Effector memory CD8-positive, alpha-beta T cell (primary cell): ENCODE results near the gene B3GALT2.
"Not testable (repeated sequence)": the region's sequence is repeated elsewhere in the genome, so short reads cannot be mapped to it uniquely, and the experiment has no call there.

Experiments used
- ATAC-seq: fragments of 150-1000 bp; cut with Tn5 transposase; replicated peaks from 2 replicates; pipeline ENCODE4 v1.10.0; 2021; ENCODE audit warnings: mild to moderate bottlenecking, moderate library complexity
- DNase-seq, 3 experiments: peaks; one replicate each; pipeline ENCODE4 v3.0.0; 2021
- H3K27ac Mint-ChIP-seq, 2 donors: one replicate each; pipeline ENCODE4 v1.8.0; 2022; ENCODE audit warnings: mild to moderate bottlenecking in 2 of 2, mixed read lengths in 2 of 2, moderate library complexity in 2 of 2
- H3K27me3 Mint-ChIP-seq, 2 donors: one replicate each; pipeline ENCODE4 v1.8.0; 2022; ENCODE audit warnings: mixed read lengths in 2 of 2
- H3K36me3 Mint-ChIP-seq: one replicate; pipeline ENCODE4 v1.8.0; 2022; ENCODE audit warnings: mild to moderate bottlenecking, moderate library complexity, mixed read lengths; ENCODE audit not compliant: insufficient read depth
- H3K4me1 Mint-ChIP-seq, 2 donors: one replicate each; pipeline ENCODE4 v1.8.0; 2022; ENCODE audit warnings: low read depth in 2 of 2, mixed read lengths in 2 of 2
- H3K4me3 Mint-ChIP-seq, 2 donors: one replicate each; pipeline ENCODE4 v1.8.0; 2022; ENCODE audit warnings: mild to moderate bottlenecking in 2 of 2, mixed read lengths in 2 of 2, moderate library complexity in 2 of 2
- H3K9me3 Mint-ChIP-seq, 2 donors: one replicate each; pipeline ENCODE4 v1.8.0; 2022; ENCODE audit warnings: mixed read lengths in 2 of 2
- total RNA-seq, 9 experiments: gene quantifications; one replicate each; lab custom pipeline; 2026; lab: John Stamatoyannopoulos, UW

The B3GALT2 gene
- total RNA-seq = 0 to 38.3 (median 6.2) reads per million in 9 experiments

- Mint-ChIP-seq H3K4me1 (peaks cover 19 to 56% of the 10 kb centered on the region in 2 donors), H3K27me3 (no peaks in the 10 kb centered on the region), H3K9me3 (no peaks in the 10 kb centered on the region), H3K4me3 (peak within 1 kb of the TSS; percentile 69 to 74), H3K36me3 (peaks cover 8% of the 10 kb centered on the region), H3K27ac (peak within 1 kb of the TSS; percentile 61 to 72)
- ATAC-seq (peak; percentile 80), DNase-seq (peak in 2 of 3 experiments; percentile 9 to 20)
These were observed at the start of gene B3GALT2 for GRCh38 chr1:193185901-193186731. Gene B3GALT2 (minus strand): TSS chr1:193186613. CDS start chr1:193181562, 5,051 bp downstream.

GRCh38 chr1:193234530-193234929, 48.1 kb upstream of the B3GALT2 start:
- H3K4me3 Mint-ChIP-seq = no peak overlapping the region
- no peak overlapping the region for H3K27ac Mint-ChIP-seq
- DNase-seq (no peak), ATAC-seq (no peak)
- H3K27me3 Mint-ChIP-seq = no peaks in the 10 kb centered on the region
- H3K36me3 Mint-ChIP-seq = peaks cover 40% of the 10 kb centered on the region
- H3K9me3 Mint-ChIP-seq = no peaks in the 10 kb centered on the region
- peaks cover 8 to 17% of the 10 kb centered on the region in 2 donors for H3K4me1 Mint-ChIP-seq

GRCh38 chr1:193231146-193231545, 44.7 kb upstream of the B3GALT2 start:
- H3K27me3 Mint-ChIP-seq, H3K4me3 Mint-ChIP-seq, H3K27ac Mint-ChIP-seq, DNase-seq, ATAC-seq, H3K9me3 Mint-ChIP-seq: not testable (repeated sequence)
- Mint-ChIP-seq H3K4me1 (peaks cover 2 to 25% of the 10 kb centered on the region in 2 donors), H3K36me3 (peaks cover 21% of the 10 kb centered on the region)

DNA sequence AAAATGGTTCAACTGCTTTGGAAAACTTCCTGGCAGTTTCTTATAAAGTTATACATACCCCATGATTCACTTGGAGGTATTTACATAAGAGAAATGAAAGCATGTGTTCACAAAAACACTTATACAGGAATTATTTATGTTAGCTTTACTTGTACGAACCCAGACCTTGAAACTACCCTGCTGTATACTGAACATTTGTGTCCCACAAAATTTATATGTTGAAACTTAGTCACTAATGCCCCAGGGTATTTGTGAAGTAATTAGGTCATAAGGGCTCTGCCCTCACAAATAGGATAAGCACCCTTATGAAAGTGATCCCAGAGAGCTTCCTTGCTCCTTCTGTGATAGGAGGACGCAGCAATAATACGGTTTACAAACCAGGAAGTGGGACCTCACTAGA, 42.7 kb upstream of the B3GALT2 start:
- H3K36me3 Mint-ChIP-seq = peaks cover 21% of the 10 kb centered on the region
- ATAC-seq (no peak), DNase-seq (no peak)
- H3K27ac Mint-ChIP-seq = no peak overlapping the region
- H3K9me3 Mint-ChIP-seq = no peaks in the 10 kb centered on the region
- H3K4me1 Mint-ChIP-seq = peaks cover 7 to 34% of the 10 kb centered on the region in 2 donors
- no peak overlapping the region for H3K4me3 Mint-ChIP-seq
- H3K27me3 Mint-ChIP-seq = no peaks in the 10 kb centered on the region

DNA sequence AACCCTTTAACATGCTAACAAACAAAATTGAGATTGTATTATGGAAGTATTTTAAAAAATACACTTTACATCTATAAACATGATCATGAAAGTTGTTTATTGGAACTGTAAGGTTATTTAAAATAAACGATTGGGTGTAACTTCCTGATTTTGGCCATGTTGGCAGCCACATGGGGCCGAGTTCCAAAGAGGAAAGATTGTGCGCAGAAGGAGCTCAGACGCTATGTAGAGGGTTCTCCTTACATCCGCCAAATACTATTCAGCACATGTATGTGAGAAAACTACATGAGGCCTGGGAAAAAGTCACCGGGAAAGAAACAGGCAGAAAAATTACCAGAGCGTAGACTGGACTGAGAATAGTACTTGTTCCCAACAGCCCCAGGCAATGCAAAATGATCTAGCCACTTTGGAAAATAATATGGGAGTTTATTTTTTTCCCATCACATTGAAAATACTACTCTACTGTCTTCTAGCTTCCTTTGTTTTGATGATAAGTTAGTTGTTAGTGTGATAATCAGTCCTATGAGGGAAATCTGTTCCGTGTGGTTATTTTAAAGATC, 35.7 kb upstream of the B3GALT2 start:
- Mint-ChIP-seq H3K27me3 (no peaks in the 10 kb centered on the region), H3K9me3 (no peaks in the 10 kb centered on the region), H3K4me3 (no peak overlapping the region), H3K27ac (peak overlapping the region; percentile 2 to 68), H3K36me3 (peaks cover 7% of the 10 kb centered on the region), H3K4me1 (peaks cover 16 to 46% of the 10 kb centered on the region in 2 donors)
- ATAC-seq (no peak), DNase-seq (no peak)

GRCh38 chr1:193221651-193222050, 35.2 kb upstream of the B3GALT2 start:
- peak overlapping the region in 1 of 2 donors; percentile 68 for H3K27ac Mint-ChIP-seq
- H3K36me3 Mint-ChIP-seq = peaks cover 7% of the 10 kb centered on the region
- DNase-seq (no peak), ATAC-seq (no peak)
- H3K27me3 Mint-ChIP-seq = no peaks in the 10 kb centered on the region
- H3K4me1 Mint-ChIP-seq = peaks cover 16 to 41% of the 10 kb centered on the region in 2 donors
- H3K9me3 Mint-ChIP-seq = no peaks in the 10 kb centered on the region
- no peak overlapping the region for H3K4me3 Mint-ChIP-seq

DNA sequence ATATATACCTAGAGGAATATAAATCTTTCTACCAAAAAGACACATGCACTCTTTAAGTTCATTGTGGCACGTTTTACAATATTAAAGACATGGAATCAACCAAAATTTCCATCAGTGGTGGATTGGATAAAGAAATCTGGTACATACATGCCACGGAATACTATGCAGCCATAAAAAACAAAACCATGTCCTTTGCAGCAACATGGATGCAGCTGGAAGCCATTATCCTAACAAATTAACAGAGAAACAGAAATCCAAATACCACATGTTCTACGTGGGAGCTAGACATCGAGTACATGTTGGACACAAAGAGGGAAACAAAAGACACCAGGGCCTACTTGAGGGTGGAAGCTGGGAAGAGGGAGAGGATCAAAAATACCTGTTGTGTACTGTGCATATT, 33.0 kb upstream of the B3GALT2 start:
- DNase-seq (no peak), ATAC-seq (no peak)
- peaks cover 14 to 27% of the 10 kb centered on the region in 2 donors for H3K4me1 Mint-ChIP-seq
- H3K27me3 Mint-ChIP-seq = no peaks in the 10 kb centered on the region
- H3K9me3 Mint-ChIP-seq = no peaks in the 10 kb centered on the region
- H3K27ac Mint-ChIP-seq = no peak overlapping the region
- no peak overlapping the region for H3K4me3 Mint-ChIP-seq
- H3K36me3 Mint-ChIP-seq = peaks cover 7% of the 10 kb centered on the region

- Mint-ChIP-seq H3K27ac (peak overlapping the region in 1 of 2 donors; percentile 29), H3K9me3 (no peaks in the 10 kb centered on the region), H3K4me3 (no peak overlapping the region), H3K36me3 (peaks cover 22% of the 10 kb centered on the region), H3K27me3 (no peaks in the 10 kb centered on the region), H3K4me1 (peaks cover 10 to 17% of the 10 kb centered on the region in 2 donors)
- DNase-seq (no peak), ATAC-seq (no peak)
These were observed 30.5 kb upstream of the B3GALT2 start for GRCh38 chr1:193216920-193217319.

DNA sequence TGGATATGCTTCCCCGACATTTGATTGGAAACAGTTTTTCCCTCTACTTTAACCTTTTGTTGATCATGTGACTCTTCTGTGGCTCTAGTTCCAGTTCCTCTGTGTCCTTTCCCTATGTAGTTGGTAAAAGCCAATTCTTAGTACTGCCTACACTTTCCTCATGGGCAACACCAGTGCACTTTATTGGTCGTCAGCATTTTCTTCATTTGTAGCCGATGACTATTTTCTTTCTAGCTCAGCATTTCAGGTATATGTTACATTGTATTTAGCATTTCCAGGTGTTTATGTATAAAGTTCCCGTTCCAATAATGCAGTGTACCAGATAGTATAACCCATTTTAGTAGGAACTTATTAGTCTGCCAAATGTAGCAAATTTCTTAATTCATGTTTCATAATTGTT, 27.6 kb upstream of the B3GALT2 start:
- no peak overlapping the region for H3K4me3 Mint-ChIP-seq
- H3K27me3 Mint-ChIP-seq = no peaks in the 10 kb centered on the region
- H3K27ac Mint-ChIP-seq = no peak overlapping the region
- ATAC-seq = no peak
- peaks cover 25% of the 10 kb centered on the region for H3K36me3 Mint-ChIP-seq
- no peaks in the 10 kb centered on the region for H3K9me3 Mint-ChIP-seq
- peaks cover 12 to 20% of the 10 kb centered on the region in 2 donors for H3K4me1 Mint-ChIP-seq
- no peak for DNase-seq

DNA sequence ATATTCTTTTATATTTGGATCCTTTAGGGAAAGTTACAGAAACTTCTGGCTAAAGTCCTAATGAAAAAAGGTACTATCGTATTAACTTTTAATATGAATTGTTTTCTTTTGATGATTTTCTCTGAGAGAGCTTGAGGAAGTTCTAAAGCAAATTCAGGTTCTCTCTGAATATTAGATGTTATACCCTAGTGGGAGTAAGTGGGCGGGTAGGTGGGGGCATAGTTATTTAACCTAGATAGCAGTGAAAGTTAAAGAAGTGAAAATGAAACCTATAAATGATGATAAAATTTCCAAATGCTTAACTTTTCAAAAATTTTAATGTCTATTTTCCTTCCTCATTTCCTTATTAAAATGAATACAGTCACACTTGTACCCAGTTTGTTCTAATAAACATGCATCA, 26.2 kb upstream of the B3GALT2 start:
- H3K36me3 Mint-ChIP-seq = peaks cover 29% of the 10 kb centered on the region
- no peak overlapping the region for H3K4me3 Mint-ChIP-seq
- no peak for ATAC-seq
- DNase-seq = no peak
- no peak overlapping the region for H3K27ac Mint-ChIP-seq
- no peaks in the 10 kb centered on the region for H3K9me3 Mint-ChIP-seq
- H3K27me3 Mint-ChIP-seq = no peaks in the 10 kb centered on the region
- H3K4me1 Mint-ChIP-seq = peaks cover 13 to 24% of the 10 kb centered on the region in 2 donors

GRCh38 chr1:193211539-193211938, 25.1 kb upstream of the B3GALT2 start:
- Mint-ChIP-seq H3K27me3 (no peaks in the 10 kb centered on the region), H3K27ac (no peak overlapping the region), H3K36me3 (peaks cover 28% of the 10 kb centered on the region), H3K9me3 (no peaks in the 10 kb centered on the region), H3K4me3 (no peak overlapping the region), H3K4me1 (peaks cover 13 to 24% of the 10 kb centered on the region in 2 donors)
- DNase-seq (no peak), ATAC-seq (no peak)

DNA sequence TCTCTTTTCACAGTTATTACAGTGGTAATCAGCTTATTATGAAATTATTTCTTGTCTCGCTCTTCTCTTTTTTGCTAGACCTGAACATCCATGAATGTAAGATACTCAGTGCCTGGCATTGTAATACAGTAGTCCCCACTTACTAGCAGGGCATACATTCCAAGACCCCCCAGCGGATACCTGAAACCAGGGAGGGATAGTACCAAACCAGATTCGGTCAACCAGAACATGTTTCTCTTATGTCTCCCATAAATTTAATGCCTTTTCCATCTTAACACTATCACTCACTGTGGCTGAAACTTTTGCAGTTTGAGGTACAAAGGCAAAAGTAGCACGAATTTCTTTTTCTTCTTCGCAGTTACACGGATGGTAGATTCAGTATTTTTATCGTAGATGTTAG, 24.6 kb upstream of the B3GALT2 start:
- no peaks in the 10 kb centered on the region for H3K9me3 Mint-ChIP-seq
- H3K4me1 Mint-ChIP-seq = peaks cover 11 to 25% of the 10 kb centered on the region in 2 donors
- peaks cover 28% of the 10 kb centered on the region for H3K36me3 Mint-ChIP-seq
- H3K4me3 Mint-ChIP-seq = no peak overlapping the region
- H3K27me3 Mint-ChIP-seq = no peaks in the 10 kb centered on the region
- ATAC-seq (no peak), DNase-seq (no peak)
- H3K27ac Mint-ChIP-seq = peak overlapping the region in 1 of 2 donors; percentile 38

DNA sequence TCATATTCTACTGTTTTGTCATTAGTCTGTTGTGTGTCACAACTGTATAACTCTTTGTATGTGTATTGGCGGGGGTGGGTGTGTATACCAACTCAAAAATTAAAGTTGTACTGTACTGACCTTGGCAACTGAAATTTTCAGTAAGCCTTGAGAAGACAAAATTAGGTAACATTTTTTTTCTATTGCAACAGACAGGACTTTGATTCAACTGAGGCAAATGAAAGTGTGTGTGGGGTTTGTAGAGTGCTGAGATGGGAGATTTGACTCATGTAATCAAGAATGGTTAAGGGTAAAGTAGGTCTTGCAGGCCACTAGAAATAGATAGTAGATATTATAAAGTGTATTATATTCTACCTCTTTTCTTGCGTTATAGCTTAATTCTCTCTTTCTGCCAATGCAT, 14.6 kb upstream of the B3GALT2 start:
- H3K4me3 Mint-ChIP-seq = no peak overlapping the region
- no peak overlapping the region for H3K27ac Mint-ChIP-seq
- no peak for DNase-seq
- no peaks in the 10 kb centered on the region for H3K27me3 Mint-ChIP-seq
- peaks cover 9% of the 10 kb centered on the region for H3K36me3 Mint-ChIP-seq
- no peaks in the 10 kb centered on the region for H3K9me3 Mint-ChIP-seq
- no peak for ATAC-seq
- peaks cover 20 to 29% of the 10 kb centered on the region in 2 donors for H3K4me1 Mint-ChIP-seq

GRCh38 chr1:193199940-193200339, 13.5 kb upstream of the B3GALT2 start:
- ATAC-seq (no peak), DNase-seq (no peak)
- Mint-ChIP-seq H3K4me3 (no peak overlapping the region), H3K27ac (no peak overlapping the region), H3K36me3 (peaks cover 6% of the 10 kb centered on the region), H3K4me1 (peaks cover 24 to 34% of the 10 kb centered on the region in 2 donors), H3K27me3 (no peaks in the 10 kb centered on the region), H3K9me3 (no peaks in the 10 kb centered on the region)
